G401.6 (cell line): ENCODE measurements around the gene ZNF410.

ENCODE experiments used
- FAIRE-seq: peaks from 2 replicates; lab custom pipeline; 2012; peaks lifted over from hg19 to GRCh38; lab: Jason Lieb, UNC

ZNF410 gene

DNA sequence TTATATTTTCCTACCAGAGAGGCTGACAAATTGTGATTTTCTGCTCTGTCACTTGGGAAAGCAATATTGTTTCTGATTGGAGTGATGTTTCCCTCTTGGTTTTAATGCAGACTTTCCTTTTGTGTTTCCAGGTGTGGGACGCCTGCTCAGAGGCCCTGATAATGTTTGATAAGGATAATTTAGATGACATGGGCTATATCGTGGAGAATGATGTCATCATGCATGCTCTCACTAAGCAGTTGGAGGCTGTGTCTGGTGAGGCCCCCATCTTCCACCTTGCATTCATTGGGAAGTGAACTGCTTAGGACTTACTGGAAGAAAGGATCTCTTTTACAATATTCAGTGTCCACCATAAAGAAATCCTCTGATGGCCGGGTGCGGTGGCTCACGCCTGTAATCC is 69.0 kb downstream of the ZNF410 start:
- no peak for FAIRE-seq

DNA sequence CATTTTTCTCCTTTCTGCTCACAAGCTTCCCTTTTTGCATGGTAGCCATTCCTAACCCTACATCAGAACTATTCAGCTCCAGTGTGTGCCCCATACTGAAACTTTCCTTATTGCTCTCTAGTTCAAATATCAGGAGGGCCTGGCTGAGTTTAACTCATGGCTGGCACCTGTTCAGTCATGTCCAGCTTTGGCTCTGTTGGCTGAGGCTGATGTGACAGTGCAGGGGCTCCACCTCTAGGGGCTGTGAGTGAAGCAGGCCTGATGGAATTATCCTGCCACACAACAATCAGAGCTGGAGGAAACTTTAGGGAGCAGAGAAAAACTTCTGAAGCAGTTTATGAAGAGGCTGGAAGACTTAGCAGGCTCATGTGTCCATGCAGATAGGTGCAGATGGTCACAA is 71.9 kb downstream of the ZNF410 start:
- FAIRE-seq: no peak

DNA sequence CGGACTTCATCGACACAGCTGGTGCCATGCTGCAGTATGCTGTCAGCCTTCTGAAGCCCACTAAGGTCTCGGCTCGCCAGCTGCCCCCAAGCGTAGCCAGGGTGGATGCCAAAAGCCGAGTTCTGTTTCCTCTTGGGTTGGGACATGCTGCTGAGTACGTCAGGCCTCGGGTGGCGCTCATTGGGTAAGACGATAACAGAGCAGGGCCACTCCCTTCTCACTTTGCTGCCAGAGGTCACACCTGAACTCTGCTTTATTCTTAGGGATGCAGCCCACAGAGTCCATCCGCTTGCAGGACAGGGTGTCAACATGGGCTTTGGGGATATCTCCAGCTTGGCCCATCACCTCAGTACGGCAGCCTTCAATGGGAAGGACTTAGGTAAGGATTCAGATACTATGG is 74.5 kb downstream of the ZNF410 start:
- no peak for FAIRE-seq

- no peak for FAIRE-seq
Measured at GRCh38 chr14:73965216-73965615, 78.6 kb downstream of the ZNF410 start.

- FAIRE-seq: no peak
Measured at GRCh38 chr14:73968885-73969284, 82.2 kb downstream of the ZNF410 start.

GRCh38 chr14:73973497-73973896 is 86.8 kb downstream of the ZNF410 start:
- FAIRE-seq: no peak

- no peak for FAIRE-seq
Measured at GRCh38 chr14:73976125-73976524, 89.5 kb downstream of the ZNF410 start.

DNA sequence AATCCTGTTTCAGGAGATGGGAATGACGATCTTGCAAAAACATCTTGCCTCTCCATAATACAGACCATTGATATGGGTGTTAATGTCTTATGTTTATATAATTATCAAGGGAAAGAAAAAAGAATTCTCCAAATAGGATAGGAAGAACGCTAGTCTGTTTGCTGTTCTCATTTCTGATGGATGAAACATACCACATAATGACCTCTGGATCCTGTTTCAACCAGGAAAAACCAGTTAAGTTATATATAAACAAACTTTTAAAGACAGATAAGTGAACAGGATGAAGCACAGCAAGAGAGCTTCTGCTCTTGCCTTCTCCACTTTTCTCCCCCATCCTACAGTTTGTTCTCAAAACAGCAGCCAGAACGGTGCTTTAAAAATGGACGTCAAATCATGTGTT is 91.2 kb downstream of the ZNF410 start:
- no peak for FAIRE-seq
